Left kidney (tissue), 2 donors: ENCODE results near the gene TMEM72. TPM values are rescaled to one million over a fixed set of nuclear protein-coding genes. Genes with fewer than 3 reads are reported as not detected.

ENCODE experiments used
- DNase-seq: peaks from one replicate; pipeline ENCODE4 v3.0.0-alpha.2; 2013
- polyA plus RNA-seq: library from polyadenylated mRNA; unstranded; fragments of 120-200 nt; gene quantifications from one replicate; pipeline ENCODE4 v1.2.1, GENCODE V29; 2013; ENCODE audit not compliant: insufficient read length

Gene TMEM72
- polyA plus RNA-seq, 1 donor, result 68.0 TPM

GRCh38 chr10:44951576-44952226 is 40.6 kb downstream of the TMEM72 start:
- no peak for DNase-seq

GRCh38 chr10:44952779-44953231 is 41.7 kb downstream of the TMEM72 start:
- DNase-seq, result no peak

- no peak for DNase-seq
Observed at GRCh38 chr10:44954042-44954441, 42.9 kb downstream of the TMEM72 start.

GRCh38 chr10:44954962-44955361 is 43.8 kb downstream of the TMEM72 start:
- DNase-seq, result no peak

GRCh38 chr10:44955413-44956070 is 44.4 kb downstream of the TMEM72 start:
- DNase-seq, result no peak

- no peak for DNase-seq
Observed at GRCh38 chr10:44956226-44956625, 45.1 kb downstream of the TMEM72 start.

- no peak for DNase-seq
Observed at GRCh38 chr10:44956717-44957706, 45.9 kb downstream of the TMEM72 start.

- DNase-seq, result no peak
Observed at GRCh38 chr10:44958196-44958897, 47.2 kb downstream of the TMEM72 start.

- no peak for DNase-seq
Observed at GRCh38 chr10:44958898-44959246, 47.7 kb downstream of the TMEM72 start.

- DNase-seq, result peak; percentile 81
Observed at GRCh38 chr10:44959247-44960087, 48.3 kb downstream of the TMEM72 start, which contains the start of gene RASSF4. Gene RASSF4, plus strand, starts transcription at chr10:44959802. Its CDS starts 10,401 bp downstream, at chr10:44970203.

- DNase-seq, result no peak
Observed at GRCh38 chr10:44960088-44960460, 48.9 kb downstream of the TMEM72 start.

GRCh38 chr10:44960482-44961229 is 49.5 kb downstream of the TMEM72 start:
- DNase-seq, result no peak

- DNase-seq, result no peak
Observed at GRCh38 chr10:44961230-44961571, 50.1 kb downstream of the TMEM72 start.

GRCh38 chr10:44961931-44962750 is 51.0 kb downstream of the TMEM72 start:
- no peak for DNase-seq

- no peak for DNase-seq
Observed at GRCh38 chr10:44962870-44963738, 52.0 kb downstream of the TMEM72 start.

GRCh38 chr10:44963772-44964633 is 52.9 kb downstream of the TMEM72 start:
- DNase-seq, result peak; percentile 64

- DNase-seq, result no peak
Observed at GRCh38 chr10:44965104-44965503, 54.0 kb downstream of the TMEM72 start.
